Measurements from ENCODE around the gene SLC9A1.

The SLC9A1 gene

DNA sequence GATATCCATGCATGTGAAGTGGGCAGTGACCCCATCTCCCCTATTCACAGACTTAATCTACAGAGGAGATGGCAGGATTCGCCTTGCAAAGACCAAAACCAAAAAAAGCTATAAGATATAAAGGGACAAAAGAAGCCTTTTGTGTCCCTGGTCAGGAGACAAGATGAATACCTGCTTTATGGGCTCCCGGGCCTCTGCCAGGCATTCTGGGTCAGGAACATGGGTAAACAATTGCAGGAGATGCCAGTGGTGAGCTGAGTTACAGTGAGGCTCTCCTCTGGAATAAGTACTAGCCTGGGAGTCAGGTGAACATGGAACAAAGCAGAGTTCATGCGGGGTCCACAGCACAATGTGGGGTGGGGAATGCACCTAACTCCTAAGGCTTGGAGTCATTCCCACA, 4.7 kb downstream of the SLC9A1 start:
- no peak for DNase-seq

DNA sequence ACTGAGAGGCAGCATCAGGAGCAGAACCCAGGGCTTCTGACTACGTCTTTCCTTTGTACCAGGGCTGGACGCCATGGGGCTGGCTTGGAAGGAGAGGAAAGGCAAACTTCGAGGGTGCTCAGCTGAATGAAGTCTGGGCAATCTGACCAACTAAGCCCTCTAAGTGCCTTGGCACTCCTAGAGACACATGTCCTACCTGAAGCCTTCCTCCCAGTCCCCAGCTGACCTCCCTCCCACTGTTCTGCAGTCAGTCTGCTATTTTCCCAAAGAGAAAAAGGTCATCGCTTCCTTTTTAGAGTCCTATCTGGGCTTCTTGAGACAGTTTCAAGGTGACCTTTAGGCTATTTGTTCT, 5.2 kb downstream of the SLC9A1 start:
- no peak for DNase-seq

DNA sequence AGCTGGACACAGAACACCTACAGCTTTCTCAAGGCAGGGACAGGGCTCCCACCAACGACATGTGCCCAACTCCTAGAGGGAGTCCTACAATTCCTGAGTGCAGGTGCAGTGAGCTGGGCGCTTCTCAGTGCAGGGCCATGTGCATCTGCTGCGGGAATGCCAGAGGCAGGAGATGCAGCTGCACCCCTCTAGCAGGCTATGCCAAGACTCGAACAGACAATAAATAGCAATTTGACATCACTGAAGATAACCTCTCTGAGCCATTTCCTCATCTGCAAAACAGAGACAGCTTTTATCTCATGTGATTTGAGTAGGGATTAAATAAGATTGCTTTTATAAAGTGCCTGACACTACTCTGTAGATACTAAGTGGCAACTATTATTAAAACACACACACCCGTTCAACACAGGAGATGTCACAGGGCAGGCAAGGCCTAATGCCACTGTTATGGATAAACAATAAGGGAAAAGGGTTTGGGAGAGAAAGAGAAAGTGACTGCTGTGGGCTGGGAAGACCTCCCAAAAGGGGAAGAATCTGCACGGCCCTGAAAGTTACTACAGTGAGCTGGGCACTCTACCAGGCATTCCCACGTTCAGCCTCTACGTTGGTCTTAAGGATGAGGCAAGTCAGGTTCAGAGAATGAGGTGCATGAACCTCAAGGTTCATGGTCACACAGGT, 5.7 kb downstream of the SLC9A1 start:
- no peak for DNase-seq

DNA sequence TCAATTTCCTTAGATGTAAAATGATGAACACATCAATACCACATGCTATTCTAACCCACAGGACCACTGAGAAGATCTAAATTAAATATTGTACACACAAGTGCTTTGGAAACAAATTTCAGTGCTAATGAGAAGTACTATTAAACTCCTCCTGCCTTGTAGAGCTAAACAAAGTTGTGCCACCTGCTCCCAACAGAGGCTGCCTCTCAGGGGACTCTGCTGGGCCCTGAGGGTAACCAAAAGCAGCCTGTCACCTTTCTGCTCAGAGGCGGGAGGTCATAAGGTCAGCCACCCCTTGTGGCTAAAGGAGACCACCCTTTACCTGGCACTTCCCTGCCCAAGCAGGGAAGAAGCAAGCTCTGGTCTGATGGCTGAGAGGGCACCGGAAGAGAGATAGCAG, 6.3 kb downstream of the SLC9A1 start:
- DNase-seq: no peak

DNA sequence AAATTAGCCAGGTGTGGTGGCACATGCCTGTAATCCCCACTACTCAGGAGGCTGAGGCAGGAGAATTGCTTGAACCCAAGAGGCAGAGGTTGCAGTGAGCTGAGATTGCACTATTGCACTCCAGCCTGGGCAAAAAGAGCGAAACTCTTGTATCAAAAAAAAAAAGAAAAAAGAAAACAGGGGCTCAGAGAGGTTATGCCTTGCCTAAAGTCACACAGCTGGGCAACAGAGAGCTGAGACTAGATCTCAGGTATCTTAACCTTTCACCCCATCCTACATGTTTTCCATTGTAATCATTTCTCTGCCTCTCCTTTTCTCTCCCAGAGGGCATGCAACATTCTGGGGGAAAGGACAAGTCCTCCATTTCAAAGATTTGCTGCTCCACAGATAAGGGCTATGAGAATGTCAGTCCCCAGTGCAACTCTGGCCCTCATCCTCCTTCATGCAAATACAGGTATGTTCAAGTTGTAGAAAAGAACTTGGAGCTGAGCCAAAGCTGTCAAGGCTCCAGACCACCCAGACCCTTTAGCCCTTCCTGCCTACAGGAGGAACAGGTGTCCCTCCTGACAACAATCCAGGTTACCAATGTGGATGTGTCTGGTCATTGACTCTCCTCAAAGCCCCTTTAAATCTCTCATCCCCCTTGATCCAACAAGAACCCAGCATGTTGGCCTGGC, 6.9 kb downstream of the SLC9A1 start:
- DNase-seq: no peak

DNA sequence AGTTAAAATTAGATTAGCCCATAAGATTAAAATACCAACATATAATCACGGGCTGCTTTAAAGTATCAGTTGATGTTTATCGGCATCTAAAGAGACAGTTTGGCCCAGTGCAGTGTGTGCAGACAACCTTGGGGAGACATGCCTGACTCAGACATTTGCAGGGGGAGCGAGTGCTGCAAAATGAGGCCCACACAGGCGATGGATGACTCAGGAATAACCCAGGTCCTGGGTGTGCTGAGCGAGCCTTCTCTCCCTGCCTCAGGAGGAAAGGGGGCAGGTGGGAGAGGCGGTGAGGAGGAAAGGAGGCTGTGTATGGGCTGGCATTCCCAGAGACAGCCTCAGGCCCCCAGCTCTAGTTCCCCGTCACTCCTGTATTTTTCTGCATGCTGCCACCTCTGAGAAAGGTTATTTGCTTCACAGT, 9.0 kb downstream of the SLC9A1 start:
- DNase-seq: peak; percentile 96

DNA sequence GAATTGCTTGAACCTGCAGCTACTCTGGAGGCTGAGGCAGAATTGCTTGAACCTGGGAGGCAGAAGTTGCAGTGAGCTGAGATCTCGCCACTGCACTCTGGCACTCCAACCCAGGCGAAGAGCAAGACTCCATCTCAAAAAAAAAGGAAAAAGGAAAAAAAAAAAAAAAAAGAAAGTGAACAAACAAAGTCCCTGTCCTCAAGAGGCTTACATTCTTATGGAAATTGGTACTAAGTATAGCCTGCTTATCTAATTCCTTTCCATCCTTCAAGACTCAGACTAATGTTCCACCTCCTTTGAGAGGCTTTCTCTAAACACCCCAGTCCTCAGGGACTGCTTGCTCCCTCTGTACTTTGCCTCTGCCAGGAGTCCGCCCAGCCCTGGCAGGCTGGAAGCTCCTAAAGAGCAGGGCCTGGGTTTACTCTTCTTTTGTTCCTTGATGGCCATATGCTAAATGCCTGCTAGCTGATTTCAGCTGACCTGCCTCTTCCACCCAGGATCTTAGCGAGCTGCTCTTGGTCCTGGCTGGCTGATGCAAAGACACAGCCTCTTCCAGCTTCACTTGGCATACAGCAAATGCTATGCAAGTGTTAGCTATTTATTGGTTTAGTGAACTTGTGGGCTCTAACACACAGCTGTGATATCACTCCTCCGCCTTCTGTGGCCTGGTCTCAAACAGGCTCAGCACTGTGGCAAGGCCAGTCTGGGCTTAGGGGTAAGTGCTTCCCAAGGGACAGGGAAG, 9.8 kb downstream of the SLC9A1 start:
- DNase-seq: no peak

DNA sequence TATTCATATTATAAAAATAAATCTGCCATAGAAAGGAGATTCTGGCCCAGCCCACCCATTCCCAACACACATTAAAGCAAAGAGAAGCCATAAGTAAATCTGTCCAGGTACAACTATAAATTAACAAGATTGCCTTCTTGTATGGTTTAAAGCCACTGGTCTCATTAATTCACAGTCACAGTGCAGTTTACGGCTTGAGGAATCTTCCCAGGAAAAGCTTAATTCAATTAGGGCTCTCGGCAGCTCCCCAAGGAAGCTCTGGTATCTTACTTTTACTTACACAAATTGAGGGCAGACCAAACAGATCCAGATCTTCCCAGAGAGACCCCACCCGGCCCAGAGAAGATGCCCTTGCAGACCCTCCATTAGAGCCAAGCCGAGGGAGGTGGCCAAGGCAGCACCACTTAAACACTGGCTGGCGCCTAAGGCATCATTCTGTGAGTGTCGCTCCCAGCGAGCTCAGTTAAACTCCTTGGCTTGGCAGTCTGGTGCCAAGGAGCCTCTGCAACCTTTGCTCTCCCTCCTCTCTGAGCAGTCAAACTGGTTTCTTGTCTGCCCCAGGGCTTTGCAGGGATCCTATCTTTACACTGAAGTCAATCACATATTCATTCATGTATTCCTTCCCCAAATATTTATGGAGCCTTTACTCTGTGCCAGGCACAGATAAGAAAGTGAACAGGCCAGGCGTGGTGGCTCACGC, 10.7 kb downstream of the SLC9A1 start:
- peak; percentile 88 for DNase-seq

DNA sequence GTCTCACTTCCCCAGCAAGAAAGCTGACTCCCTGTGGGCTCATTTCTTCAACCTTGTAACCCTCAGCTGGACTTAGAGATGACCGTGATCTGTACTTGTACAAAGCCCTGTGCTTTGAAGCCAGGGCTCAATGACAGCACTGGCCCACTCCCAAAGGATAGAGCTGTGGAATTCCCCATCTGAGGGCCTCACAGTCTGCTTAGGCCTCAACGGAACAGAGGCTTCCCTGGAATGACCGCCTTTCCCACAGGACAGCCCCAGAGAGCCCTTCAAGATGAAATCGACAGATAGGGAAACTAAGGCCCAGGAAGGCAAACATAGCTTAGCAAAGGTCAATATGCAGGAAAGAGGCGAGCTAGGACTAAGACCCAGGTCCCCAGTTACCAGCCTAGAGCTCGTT, 11.5 kb downstream of the SLC9A1 start:
- no peak for DNase-seq

DNA sequence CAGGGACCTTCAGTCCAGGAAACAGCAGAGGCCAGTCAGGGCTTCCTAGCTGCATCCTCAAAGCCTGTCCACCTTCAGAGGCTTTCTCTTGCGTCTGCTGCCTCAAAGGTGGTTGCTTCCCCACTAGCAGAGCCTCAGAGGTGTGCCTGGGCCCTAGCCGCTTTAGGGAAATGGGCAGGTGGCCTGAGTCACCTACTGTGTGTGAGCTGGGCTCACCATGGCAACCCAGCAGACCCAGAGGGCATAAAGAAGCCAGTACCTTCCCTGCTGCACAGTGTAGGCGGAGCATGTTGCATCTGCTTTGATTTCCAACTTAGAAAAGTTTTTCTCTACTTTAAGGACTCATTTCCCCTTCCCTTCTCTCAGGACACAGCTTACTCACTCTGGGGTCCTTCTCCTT, 12.5 kb downstream of the SLC9A1 start:
- peak; percentile 93 for DNase-seq

DNA sequence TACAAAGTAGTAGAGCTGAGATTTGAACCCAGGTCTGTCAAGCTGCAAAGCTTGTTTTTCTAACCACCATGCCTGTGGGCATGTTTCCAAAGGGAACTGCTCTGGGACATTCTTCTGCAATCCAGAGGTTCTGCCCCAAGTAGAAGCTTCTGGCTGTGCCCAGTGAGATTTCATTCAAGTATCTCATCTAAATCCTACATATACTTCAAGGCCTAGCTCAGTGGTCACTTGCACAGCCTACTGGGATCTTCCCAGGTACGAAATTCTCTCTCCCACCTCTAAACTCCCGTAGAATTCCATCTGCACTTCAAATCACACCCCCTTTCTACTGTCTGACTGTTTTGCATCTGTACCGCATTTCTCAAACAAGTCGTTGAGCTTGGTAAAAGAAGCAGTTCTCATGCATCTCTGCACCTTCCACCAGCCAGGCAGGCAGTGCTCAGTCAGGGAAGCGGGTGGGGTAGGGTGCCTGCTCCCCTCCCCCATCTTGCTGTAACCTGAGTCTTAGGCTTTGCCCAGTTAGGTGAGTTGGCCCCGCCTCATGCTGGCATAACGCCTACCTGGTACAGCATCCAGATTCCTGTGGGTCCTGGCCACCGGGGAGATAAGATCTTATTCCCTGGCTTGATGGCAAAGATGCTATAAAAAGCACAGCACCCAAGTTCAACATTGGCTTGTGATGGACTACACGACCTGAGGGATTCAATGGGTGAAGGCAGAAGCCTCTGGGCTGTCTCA, 13.5 kb downstream of the SLC9A1 start:
- peak; percentile 44 for DNase-seq

DNA sequence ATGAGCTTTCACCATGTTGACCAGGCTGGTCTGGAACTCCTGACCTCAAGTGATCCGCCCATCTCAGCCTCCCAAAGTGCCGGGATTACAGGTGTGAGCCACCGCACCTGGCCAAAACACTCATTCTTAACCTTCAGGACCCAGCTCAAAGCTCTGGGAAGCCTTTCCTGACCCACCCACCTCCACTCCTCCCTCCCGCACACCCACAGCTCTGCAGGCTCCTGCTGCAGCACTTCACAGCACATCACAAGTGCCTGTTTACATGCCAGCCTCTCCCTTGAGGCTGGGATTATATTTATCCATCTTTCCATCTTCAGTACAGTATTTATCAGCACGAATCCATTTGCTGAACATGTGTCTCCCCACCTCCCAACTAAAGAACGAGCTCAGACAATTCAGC, 14.9 kb downstream of the SLC9A1 start:
- no peak for DNase-seq

DNA sequence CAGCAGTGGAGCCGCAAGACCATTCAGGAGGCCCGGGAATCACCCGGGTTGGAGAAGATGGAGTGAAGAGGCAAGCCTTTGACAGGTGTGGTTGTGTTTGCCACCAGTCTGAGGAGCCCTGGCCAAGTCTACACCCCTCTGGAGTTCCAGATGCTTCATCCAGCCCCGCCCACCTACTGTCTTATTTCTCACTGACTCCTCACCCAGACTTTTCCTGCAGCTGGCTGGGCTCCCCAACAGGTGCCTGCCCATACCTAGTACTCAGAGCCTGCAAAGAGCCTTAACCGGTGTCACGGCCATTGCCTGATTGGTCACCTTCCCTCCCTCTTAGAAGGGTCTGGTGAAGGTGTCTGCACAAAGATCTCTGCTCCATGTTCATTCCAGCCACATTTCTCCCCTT, 16.0 kb downstream of the SLC9A1 start:
- no peak for DNase-seq

DNA sequence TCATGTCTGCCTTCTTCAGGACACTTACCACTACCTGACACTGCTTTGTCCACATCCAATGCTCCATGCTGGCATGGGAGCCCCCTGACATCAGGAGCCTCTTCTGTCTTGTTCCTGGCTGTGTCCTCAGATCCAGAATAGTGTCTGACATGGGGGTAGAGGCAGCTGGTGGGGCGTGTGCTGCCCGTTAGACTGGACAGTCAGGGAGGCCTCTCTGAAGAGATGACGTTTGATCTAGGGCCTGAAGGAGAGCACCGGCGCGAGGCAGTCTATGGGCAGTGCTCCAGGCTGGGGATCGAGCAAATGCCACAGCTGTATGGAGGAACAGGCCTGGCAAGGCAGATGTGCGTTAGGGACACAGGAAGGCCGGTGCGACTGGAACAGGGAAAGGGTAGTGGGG, 16.6 kb downstream of the SLC9A1 start:
- no peak for DNase-seq

DNA sequence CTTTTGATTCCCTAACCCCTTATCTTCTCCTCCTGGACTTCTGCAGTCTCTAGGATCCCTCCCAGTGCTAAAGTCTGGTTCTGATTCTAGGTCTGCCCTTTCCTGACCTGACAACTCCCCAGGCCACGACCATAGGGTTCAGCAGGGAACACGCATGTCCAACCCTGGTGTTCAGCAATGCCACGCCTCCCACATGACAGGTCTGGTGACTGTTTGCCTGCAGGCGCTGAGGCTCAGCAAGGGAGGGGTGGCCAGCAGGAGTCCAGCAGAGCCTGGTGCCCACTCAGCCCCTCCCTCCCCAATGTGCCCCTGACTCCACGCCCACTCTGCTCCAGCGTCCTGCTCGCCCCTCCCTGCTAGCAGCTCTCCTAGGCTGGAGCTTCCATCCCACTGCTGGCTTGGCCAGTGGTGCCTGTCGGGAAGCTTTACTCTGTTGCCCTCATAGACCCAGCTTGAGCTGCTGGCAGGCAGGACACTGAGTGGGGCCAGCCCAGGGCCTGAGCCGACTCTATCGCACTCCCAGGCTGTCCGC, 17.3 kb downstream of the SLC9A1 start:
- peak; percentile 82 for DNase-seq

DNA sequence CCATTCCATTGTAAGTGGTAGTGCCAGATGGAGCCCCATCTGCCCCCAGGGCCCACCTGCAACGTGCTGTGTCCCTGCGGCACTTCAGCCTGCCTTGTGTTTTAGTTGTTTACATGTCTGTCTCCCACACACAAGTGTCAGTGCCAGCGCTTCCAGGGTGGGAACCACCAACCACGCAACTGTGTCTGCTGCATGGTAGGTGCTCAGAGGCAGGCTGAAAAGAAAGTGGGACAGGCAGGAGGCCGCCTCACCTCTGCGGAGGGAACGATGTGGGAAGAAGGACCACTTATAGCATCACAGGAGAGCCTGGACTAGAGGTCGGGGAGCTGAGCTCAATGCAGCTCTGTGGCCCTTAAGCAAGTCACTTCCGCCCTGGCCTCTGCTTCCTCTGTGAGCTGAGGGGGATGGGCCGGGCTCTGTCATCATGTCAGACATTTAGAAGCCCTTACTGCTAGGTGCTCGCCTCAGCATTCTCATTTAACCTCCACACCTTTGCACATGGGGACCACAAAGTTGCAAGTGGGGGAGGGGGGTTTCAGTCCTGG, 17.9 kb downstream of the SLC9A1 start:
- DNase-seq: no peak

DNA sequence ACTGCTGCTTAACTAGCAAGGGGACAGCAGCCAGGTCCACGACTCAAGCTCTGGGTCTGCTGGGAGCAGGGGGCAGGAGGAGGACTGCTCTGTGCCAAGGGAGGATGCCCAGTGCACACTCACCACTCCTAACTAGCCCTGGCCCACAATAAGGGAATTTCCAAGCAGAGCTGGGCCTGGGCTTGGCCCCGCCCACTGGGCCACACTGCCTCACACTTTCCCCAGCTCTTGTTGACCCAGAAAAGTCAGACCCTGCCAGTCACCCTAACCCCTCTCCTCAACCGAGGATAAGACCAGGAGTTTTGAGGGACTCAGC, 18.7 kb downstream of the SLC9A1 start:
- DNase-seq: no peak

DNA sequence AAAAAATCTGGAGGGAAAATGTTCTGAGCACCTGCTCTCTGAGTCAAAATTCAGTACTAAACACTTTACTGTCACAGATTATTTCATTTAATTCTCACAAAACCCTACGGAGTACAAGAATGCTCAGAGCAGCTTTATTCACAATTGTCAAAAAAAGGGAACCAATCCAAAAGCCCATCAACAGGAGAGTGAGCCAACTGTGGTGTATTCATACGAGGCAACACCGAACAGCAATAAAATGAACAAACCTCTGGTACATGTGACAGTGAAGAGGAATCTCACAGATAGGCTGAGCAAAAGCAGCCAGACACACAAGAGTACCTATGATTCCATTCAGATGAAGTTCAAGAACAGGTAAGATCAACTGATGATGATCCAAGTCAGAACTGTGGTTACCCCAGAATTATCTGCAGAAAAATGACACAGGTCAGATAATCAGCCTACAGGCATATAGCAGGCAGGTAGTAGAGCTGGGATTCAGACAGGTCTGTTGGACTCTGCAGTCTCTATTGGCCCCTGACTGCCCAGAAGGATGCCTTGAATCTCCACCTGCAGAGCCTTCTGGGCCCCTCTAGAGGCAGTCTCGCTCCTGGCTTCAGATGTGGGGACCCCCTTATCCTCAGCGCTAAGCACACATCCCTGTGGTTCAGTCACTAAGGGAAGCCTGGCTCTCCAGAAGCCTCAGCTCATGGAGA, 19.2 kb downstream of the SLC9A1 start:
- DNase-seq: no peak

DNA sequence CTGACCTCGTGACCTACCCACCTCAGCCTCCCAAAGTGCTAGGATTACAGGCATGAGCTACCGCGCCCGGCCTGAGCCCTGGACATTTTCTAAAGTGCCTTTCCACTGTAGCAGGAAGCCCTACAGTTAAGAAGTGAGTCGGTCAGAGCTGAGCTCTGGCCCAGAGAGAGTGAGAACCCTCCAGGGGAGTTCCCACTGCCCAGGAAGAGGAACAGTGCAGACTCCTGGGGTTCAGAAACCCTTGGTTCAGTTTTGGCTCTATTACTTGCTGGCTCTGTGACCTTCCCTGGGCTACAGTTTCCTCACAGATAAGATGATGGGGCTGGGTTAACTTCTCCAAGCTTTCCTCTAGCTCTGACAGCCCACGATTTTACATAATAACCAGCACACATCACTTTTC, 20.9 kb downstream of the SLC9A1 start:
- DNase-seq: no peak

DNA sequence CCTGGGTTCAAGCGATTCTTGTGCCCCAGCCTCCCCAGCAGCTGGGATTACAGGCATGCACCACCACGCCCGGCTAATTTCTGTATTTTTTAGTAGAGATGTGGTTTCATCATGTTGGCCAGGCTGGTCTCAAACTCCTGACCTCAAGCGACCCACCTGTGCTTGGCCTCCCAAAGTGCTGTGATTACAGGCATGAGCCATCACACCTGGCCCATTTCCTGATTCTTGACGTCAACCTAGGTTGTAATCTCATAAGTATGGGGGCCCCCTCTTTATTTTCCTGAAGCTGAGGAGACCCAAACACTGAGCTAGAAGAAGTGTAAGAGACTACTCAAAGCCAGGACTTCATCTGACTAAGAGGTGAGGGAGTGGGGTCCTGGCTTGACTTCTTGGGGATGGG, 21.8 kb downstream of the SLC9A1 start:
- no peak for DNase-seq

DNA sequence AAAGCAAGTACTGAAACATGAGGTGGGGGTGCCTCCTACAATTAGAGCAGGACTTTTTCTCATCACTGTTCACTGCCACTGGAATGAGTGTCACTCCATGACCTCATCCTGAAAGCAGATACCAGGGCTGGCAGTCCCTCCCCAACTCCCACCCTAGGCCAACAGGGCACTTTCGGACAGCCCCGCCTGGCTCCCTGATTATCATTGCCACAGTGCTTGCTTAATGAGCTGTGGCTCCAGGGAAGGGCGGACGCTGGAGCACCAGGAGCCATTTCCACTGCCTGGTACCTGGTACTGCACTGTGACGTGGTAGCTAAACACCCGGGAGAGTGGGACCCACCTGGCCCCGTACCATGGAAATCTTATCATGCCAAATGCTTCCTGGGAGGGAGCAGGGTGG, 22.3 kb downstream of the SLC9A1 start:
- DNase-seq: no peak

DNA sequence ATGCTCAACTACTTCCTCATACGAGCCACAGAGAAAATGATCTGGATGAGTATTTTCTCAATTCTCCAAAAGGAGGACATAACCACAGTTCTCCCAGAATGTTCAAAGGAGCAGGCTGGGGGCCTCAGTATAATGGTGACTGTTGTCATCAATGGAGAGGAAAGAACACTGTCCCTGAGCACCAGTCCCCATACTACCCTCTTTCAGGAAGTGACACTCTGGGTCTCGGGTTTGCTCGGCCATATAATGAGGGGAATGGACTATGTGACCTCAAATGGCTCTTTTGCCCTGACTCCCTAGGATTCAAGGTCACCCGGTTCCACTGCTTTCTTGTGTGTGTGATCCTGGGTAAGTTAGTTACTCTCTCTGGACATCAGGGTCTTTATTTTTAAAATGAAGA, 22.8 kb downstream of the SLC9A1 start:
- no peak for DNase-seq
